COLO668 (cell line): Measurements from ENCODE around the gene DDX23.
"Not testable (repeated sequence)": the region's sequence is repeated elsewhere in the genome, so short reads cannot be mapped to it uniquely, and the experiment has no call there.

Experiments used
- DNase-seq: peaks from one replicate; lab custom pipeline; 2025; ENCODE audit not compliant: unreplicated experiment; lab: John Stamatoyannopoulos, UW

The DDX23 gene

DNA sequence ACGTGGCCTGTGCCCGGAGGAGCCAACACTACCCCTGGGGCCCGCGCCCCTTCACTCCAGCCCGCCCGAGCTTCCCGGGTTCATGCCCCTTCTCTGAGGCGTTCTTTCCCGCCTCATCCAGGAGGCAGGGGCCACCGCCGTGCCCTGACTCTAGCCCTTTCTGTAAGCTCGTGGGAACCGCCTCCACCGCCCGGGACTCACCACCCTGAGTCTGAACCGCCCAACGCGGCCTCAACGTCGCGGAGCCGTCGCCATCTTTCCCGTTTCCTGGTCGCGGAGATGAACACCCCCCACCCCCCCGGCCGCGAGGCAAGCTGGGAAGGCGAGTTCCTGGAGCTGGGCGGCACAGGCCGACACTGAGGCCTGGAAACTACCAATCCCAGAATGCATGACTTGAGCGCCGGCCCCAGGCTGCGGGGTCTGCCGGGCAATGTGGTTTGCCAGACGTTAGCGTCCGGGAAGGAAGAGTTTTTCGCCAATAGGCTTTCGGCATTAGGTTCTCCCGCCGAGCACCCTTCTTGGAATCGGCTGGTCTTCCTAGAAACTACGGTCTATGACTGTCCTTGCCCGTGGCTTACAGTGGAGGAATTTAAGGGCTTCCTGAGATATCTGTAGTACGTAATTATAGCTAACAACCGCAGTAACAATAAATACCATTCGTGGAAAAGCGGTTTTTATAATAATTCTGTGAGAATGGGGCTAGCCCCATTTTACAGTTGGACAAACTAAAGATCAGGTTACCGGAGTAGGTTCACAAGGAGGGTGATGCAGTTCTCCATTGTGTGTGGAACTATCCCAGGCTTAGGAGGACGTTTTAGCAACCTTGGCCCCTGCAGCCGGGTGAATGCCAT is at the start of gene DDX23:
Gene DDX23 (minus strand): TSS at position 281 of the 851 bp plus-strand sequence. CDS start 6,381 bp downstream, outside the sequence.
- DNase-seq: peak; percentile 92

DNA sequence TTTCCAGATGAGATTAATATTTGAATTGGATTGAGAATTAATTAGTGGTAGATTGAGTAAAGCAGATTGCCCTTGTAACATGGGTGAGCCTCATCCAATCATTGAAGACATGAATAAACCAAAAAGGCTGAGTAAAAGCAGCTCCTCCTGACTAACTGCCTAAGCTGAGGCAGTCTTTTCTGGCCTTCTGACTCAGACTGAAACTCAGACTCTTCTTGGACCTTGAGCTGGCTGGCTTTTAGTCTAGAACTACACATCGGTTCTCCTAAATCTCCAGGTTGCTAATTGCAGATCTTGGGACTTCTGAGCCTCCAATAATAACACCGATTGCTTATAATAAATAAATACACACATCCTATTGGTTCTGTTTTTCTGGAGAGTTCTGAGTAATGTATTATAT is 49.3 kb upstream of the DDX23 start:
- DNase-seq: no peak

DNA sequence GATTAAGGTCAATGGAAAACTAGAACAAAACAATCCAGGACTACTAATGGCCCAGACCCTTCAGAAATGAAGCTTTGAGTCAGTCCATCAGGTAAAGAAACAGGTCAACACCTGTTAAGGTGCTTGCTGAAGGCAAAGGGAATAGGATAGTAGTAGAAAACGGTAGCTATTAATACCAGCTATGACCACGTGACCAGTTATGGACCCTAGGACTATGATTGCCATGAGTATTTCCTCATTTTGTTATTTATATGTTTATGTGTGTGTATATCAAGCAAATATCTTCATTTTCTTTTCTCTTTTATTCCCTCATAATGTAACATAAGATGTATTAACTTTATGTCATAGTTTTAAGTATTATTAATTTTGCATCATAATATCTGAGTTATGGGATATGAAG is 47.7 kb upstream of the DDX23 start:
- DNase-seq: no peak

DNA sequence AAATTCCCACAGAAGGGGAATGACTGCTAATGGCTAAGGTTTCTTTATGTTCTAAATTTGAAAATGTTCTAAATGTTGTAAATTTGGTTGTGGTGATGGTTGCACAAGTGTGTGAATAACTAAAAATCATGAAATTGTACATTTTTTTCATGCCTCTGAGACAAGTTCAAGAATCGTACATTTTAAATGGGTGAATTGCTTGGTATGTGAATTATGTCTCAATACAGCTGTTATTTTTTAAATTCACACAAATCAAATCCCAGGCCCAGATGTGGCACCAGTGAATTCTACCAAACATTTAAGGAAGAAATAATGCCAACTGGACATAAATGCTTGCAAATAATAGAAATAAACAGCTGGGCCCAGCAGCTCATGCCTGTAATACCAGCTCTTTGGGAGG is 42.3 kb upstream of the DDX23 start:
- no peak for DNase-seq

- DNase-seq: peak; percentile 64
Measured at GRCh38 chr12:48890657-48891418, 38.9 kb upstream of the DDX23 start.

GRCh38 chr12:48889679-48890078 is 37.7 kb upstream of the DDX23 start:
- DNase-seq: no peak

- DNase-seq: no peak
Measured at GRCh38 chr12:48883305-48884161, 31.6 kb upstream of the DDX23 start.

GRCh38 chr12:48882972-48883304 is 31.0 kb upstream of the DDX23 start:
- no peak for DNase-seq

GRCh38 chr12:48882315-48882687 is 30.3 kb upstream of the DDX23 start:
- no peak for DNase-seq

GRCh38 chr12:48881686-48882314 is 29.8 kb upstream of the DDX23 start:
- no peak for DNase-seq

GRCh38 chr12:48880647-48881046 is 28.7 kb upstream of the DDX23 start:
- DNase-seq: no peak

DNA sequence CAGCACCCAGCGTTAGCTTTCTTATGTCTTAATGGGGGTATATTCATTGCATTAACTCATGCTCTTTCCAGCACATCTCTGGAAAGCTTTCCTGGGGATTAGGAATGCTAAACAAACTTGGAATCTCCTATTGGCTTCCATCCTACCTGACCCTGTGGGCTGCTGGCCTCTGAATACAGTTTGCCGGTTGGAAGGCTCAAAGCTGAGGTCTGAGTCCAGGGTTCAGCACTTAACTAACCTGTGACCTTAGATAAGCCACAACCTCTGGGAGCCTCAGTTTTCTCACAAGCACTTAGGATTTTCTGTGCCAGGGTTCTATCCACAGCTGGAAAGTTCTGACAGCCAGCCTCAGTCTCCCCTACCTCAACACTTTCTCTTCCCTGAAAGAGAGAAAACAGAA is 26.6 kb upstream of the DDX23 start:
- DNase-seq: no peak

GRCh38 chr12:48875944-48876515 is 24.1 kb upstream of the DDX23 start:
- DNase-seq: no peak

DNA sequence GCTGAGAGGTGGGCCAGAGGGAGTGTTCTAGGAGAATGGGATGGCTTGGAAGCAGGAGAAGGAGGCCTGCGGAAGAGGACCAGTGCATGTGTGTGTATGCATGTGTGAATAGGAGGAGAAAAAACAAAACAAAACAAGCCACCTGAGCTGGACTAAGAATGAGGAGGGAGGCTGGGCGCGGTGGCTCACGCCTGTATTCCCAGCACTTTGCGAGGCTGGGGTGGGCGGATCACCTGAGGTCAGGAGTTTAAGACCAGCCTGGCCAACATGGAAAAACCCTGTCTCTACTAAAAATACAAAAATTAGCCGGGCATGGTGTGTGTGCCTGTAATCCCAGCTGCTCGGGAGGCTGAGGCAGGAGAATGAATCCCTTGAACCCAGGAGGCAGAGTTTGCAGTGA is 21.6 kb upstream of the DDX23 start:
- DNase-seq: not testable (repeated sequence)

GRCh38 chr12:48873096-48873495 is 21.1 kb upstream of the DDX23 start:
- DNase-seq: no peak

DNA sequence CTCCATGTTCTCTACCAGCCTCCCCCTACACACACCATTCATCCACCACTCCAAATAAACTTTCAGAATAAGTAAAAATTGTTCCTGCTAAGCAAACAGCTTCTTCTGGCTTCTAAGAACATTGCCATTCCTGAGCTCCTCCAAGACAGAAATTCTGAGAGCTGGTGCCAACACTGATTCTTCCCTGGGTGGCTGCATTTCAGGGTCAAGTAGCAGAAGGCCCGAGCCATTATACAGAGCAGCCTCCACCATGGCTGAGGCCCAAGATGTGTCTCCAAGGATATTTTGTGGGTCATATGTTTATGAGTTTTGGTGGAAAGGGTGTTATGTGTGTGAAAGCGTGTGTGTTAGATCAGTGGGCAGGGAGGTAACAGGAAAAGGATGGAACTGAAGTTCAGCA is 17.2 kb upstream of the DDX23 start:
- DNase-seq: no peak

DNA sequence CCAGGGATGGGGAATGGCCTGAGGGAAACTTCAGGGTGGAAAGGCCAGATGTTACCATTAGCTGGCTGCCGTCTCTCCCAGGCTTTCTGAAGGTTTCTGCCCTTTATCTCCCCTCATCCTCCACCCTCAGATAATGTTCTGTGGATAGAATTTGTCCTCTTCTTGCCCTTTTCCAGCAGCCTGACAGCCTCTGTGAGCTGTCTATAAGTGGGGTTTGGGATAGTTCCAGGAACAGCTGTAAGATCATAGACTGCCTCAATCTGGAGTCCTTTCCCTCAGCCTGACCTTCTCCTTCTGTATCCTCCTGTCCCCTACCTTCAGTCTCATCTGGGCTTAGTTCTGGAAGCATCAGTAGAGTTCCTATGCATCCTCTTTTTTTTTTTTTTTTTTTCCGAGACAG is 16.5 kb upstream of the DDX23 start:
- DNase-seq: no peak

DNA sequence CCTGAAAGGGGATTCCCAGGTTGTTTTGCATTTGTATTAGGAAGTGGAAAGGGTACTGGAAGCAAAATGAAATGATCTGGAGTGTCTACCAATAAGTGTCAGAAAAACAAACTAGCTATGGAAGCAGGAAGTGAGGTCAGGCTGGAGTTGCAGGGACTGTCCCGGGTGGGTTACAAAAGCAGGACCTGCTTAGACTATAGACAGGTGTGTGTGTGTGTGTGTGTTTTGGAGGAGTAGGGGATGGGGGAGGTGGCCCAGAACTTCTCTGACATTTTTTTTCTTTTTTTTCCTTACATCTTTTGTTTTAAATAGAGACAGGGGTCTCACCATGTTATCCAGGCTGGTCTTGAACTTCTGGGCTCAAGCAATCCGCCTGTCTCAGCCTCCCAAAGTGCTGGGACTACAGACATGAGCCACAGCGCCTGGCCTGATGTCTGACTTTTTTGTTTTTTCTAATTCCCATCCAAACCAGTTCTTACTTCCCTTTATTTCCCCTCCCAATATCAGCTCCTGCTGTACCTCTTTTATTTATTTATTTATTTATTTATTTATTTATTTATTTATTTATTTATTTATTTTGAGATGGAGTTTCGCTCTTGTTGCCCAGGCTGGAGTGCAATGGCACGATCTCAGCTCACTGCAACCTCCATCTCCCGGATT is 14.2 kb upstream of the DDX23 start:
- DNase-seq: no peak

- DNase-seq: peak; percentile 82
Measured at GRCh38 chr12:48865281-48866051, 13.5 kb upstream of the DDX23 start, which contains the start of gene RND1. Gene RND1, minus strand, starts transcription at chr12:48865870. Its CDS starts 103 bp downstream, at chr12:48865767.
